GM21515 (cell line): ENCODE results near the gene PRKAG3.

Experiments used
- ATAC-seq: cut with Tn5 transposase; IDR thresholded peaks from one replicate; pipeline ENCODE4 v1.9.1; 2021; ENCODE audit not compliant: unreplicated experiment

The PRKAG3 gene

GRCh38 chr2:218815649-218816048 lies 16.0 kb downstream of the PRKAG3 start:
- no peak for ATAC-seq

- no peak for ATAC-seq
Measured at GRCh38 chr2:218815244-218815637, 16.4 kb downstream of the PRKAG3 start.

- no peak for ATAC-seq
Measured at GRCh38 chr2:218814540-218815243, 16.9 kb downstream of the PRKAG3 start.

GRCh38 chr2:218813771-218814460 lies 17.7 kb downstream of the PRKAG3 start:
- no peak for ATAC-seq

GRCh38 chr2:218812861-218813260 lies 18.7 kb downstream of the PRKAG3 start:
- ATAC-seq, result no peak

- no peak for ATAC-seq
Measured at GRCh38 chr2:218812096-218812815, 19.3 kb downstream of the PRKAG3 start.

- no peak for ATAC-seq
Measured at GRCh38 chr2:218811382-218811781, 20.2 kb downstream of the PRKAG3 start.

- no peak for ATAC-seq
Measured at GRCh38 chr2:218810256-218810655, 21.3 kb downstream of the PRKAG3 start.

GRCh38 chr2:218809515-218809914 lies 22.1 kb downstream of the PRKAG3 start:
- ATAC-seq, result no peak

GRCh38 chr2:218807626-218808025 lies 24.0 kb downstream of the PRKAG3 start:
- ATAC-seq, result no peak

- no peak for ATAC-seq
Measured at GRCh38 chr2:218806346-218806978, 25.1 kb downstream of the PRKAG3 start.

- no peak for ATAC-seq
Measured at GRCh38 chr2:218805627-218806026, 26.0 kb downstream of the PRKAG3 start.

GRCh38 chr2:218804817-218805216 lies 26.8 kb downstream of the PRKAG3 start:
- ATAC-seq, result no peak

- no peak for ATAC-seq
Measured at GRCh38 chr2:218802386-218802994, 29.1 kb downstream of the PRKAG3 start.

GRCh38 chr2:218799990-218800389 lies 31.6 kb downstream of the PRKAG3 start:
- no peak for ATAC-seq

GRCh38 chr2:218798767-218799504 lies 32.7 kb downstream of the PRKAG3 start:
- ATAC-seq, result no peak

GRCh38 chr2:218796691-218797090 lies 34.9 kb downstream of the PRKAG3 start:
- no peak for ATAC-seq

- ATAC-seq, result no peak
Measured at GRCh38 chr2:218792433-218792832, 39.2 kb downstream of the PRKAG3 start.

GRCh38 chr2:218788529-218789255 lies 42.9 kb downstream of the PRKAG3 start:
- ATAC-seq, result no peak

GRCh38 chr2:218786133-218786532 lies 45.5 kb downstream of the PRKAG3 start:
- ATAC-seq, result no peak
